ENCODE data around the gene ITGA8. TPM values are rescaled to one million over a fixed set of nuclear protein-coding genes. Genes with fewer than 3 reads are reported as not detected.

Gene ITGA8
- total RNA-seq, 1 donor: 2.5 TPM

DNA sequence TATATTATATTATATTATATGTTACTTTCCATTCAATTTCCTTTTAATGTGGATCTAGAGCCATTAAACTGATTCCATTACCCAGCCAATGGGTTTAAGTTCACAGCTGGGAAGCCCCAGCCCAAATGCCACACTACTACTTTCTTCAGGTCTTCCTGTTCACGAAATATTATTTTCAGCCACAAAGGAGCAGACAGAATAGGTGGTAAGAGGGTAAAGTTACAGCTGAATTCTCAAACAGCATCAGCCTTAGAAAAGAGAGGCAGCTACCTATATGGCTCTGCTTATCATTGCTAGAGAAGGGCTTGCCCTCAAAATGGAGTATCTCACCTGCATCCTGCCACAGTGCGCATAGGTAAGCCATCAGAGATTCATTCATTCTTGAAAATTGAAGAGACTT, 128.3 kb downstream of the ITGA8 start:
- no peak overlapping the region for H2AFZ ChIP-seq (ENCODE audit: low read length)
- H3K27me3 ChIP-seq (ENCODE audit: insufficient read depth, low read length): no peaks in the 10 kb centered on the region
- H3K27ac ChIP-seq (ENCODE audit: low read depth, low read length): no peak overlapping the region
- no peak for TF ChIP-seq CTCF (IDR thresholded peaks at IDR 0.05; ENCODE audit: extremely low read depth, low read depth, low read length)
- no peaks in the 10 kb centered on the region for H3K79me2 ChIP-seq (ENCODE audit: insufficient read depth, low read length)
- H3K9me3 ChIP-seq (ENCODE audit: low read depth, low read length): no peaks in the 10 kb centered on the region
- DNase-seq (ENCODE audit: insufficient read length, low spot score, missing footprints): no peak
- no peak overlapping the region for H3K4me2 ChIP-seq (ENCODE audit: insufficient read depth, low read length)
- no peaks in the 10 kb centered on the region for H3K4me1 ChIP-seq (ENCODE audit: insufficient read depth, low read length)
- H3K36me3 ChIP-seq (ENCODE audit: insufficient read depth, low read length): no peaks in the 10 kb centered on the region
- no peaks in the 10 kb centered on the region for H4K20me1 ChIP-seq (ENCODE audit: insufficient read depth, low read length)
- H3K4me3 ChIP-seq (ENCODE audit: insufficient read depth, low read length): no peak overlapping the region

GRCh38 chr10:15588635-15589508, 130.8 kb downstream of the ITGA8 start:
- Histone ChIP-seq H3K27ac (ENCODE audit: low read depth, low read length) (no peak overlapping the region), H3K4me2 (ENCODE audit: insufficient read depth, low read length) (no peak overlapping the region), H3K27me3 (ENCODE audit: insufficient read depth, low read length) (no peaks in the 10 kb centered on the region), H3K9me3 (ENCODE audit: low read depth, low read length) (no peaks in the 10 kb centered on the region), H2AFZ (ENCODE audit: low read length) (no peak overlapping the region), H3K4me3 (ENCODE audit: insufficient read depth, low read length) (no peak overlapping the region), H3K79me2 (ENCODE audit: insufficient read depth, low read length) (no peaks in the 10 kb centered on the region), H3K4me1 (ENCODE audit: insufficient read depth, low read length) (no peaks in the 10 kb centered on the region), H3K36me3 (ENCODE audit: insufficient read depth, low read length) (no peaks in the 10 kb centered on the region), H4K20me1 (ENCODE audit: insufficient read depth, low read length) (no peaks in the 10 kb centered on the region)
- no peak for TF ChIP-seq CTCF (IDR thresholded peaks at IDR 0.05; ENCODE audit: extremely low read depth, low read depth, low read length)
- DNase-seq (ENCODE audit: insufficient read length, low spot score, missing footprints): no peak

GRCh38 chr10:15588151-15588550, 131.6 kb downstream of the ITGA8 start:
- H3K9me3 ChIP-seq (ENCODE audit: low read depth, low read length): no peaks in the 10 kb centered on the region
- H3K36me3 ChIP-seq (ENCODE audit: insufficient read depth, low read length): no peaks in the 10 kb centered on the region
- no peaks in the 10 kb centered on the region for H3K79me2 ChIP-seq (ENCODE audit: insufficient read depth, low read length)
- H3K27me3 ChIP-seq (ENCODE audit: insufficient read depth, low read length): no peaks in the 10 kb centered on the region
- TF ChIP-seq CTCF (IDR thresholded peaks at IDR 0.05; ENCODE audit: extremely low read depth, low read depth, low read length): no peak
- H2AFZ ChIP-seq (ENCODE audit: low read length): no peak overlapping the region
- no peaks in the 10 kb centered on the region for H3K4me1 ChIP-seq (ENCODE audit: insufficient read depth, low read length)
- H4K20me1 ChIP-seq (ENCODE audit: insufficient read depth, low read length): no peaks in the 10 kb centered on the region
- no peak for DNase-seq (ENCODE audit: insufficient read length, low spot score, missing footprints)
- H3K4me2 ChIP-seq (ENCODE audit: insufficient read depth, low read length): no peak overlapping the region
- H3K27ac ChIP-seq (ENCODE audit: low read depth, low read length): no peak overlapping the region
- no peak overlapping the region for H3K4me3 ChIP-seq (ENCODE audit: insufficient read depth, low read length)

DNA sequence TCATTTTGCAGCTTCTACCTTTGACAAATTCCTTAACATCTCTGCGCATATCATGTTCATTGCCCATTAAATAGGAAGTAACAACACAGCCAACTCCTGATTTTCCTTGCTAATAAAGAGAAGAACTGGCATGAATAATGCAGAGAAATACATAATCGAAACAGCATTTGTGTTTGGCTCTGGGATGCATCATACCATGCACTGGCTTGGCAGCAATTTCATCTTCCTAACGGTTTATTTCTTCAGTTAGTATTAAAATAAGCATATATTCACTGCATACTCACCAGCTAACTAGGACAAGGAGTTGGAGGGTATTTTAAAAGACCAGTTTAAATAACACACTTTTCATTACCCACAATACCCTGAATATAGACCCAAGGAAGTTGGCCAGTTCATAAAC, 132.5 kb downstream of the ITGA8 start:
- H2AFZ ChIP-seq (ENCODE audit: low read length): no peak overlapping the region
- no peaks in the 10 kb centered on the region for H3K4me1 ChIP-seq (ENCODE audit: insufficient read depth, low read length)
- no peak for TF ChIP-seq CTCF (IDR thresholded peaks at IDR 0.05; ENCODE audit: extremely low read depth, low read depth, low read length)
- H3K27me3 ChIP-seq (ENCODE audit: insufficient read depth, low read length): no peaks in the 10 kb centered on the region
- no peak for DNase-seq (ENCODE audit: insufficient read length, low spot score, missing footprints)
- H3K36me3 ChIP-seq (ENCODE audit: insufficient read depth, low read length): no peaks in the 10 kb centered on the region
- H3K4me3 ChIP-seq (ENCODE audit: insufficient read depth, low read length): no peak overlapping the region
- no peaks in the 10 kb centered on the region for H4K20me1 ChIP-seq (ENCODE audit: insufficient read depth, low read length)
- H3K79me2 ChIP-seq (ENCODE audit: insufficient read depth, low read length): no peaks in the 10 kb centered on the region
- H3K27ac ChIP-seq (ENCODE audit: low read depth, low read length): no peak overlapping the region
- no peaks in the 10 kb centered on the region for H3K9me3 ChIP-seq (ENCODE audit: low read depth, low read length)
- no peak overlapping the region for H3K4me2 ChIP-seq (ENCODE audit: insufficient read depth, low read length)
